Heart right ventricle (tissue), 16 donors: ENCODE results near the gene CDH12. TPM values are rescaled to one million over a fixed set of nuclear protein-coding genes. Genes with fewer than 3 reads are reported as not detected.
"Not testable (repeated sequence)": the region's sequence is repeated elsewhere in the genome, so short reads cannot be mapped to it uniquely, and the experiment has no call there.

Experiments used
- ATAC-seq, 8 donors: fragments of 200-7000 bp; cut with Tn5 transposase; one replicate each; pipeline ENCODE4 v1.9.1; 2020; ENCODE audit warnings: mild to moderate bottlenecking in 8 of 8, moderate library complexity in 8 of 8, moderate number of reproducible peaks in 1 of 8
- DNase-seq, 2 donors: peaks; one replicate each; pipeline ENCODE4 v3.0.0-alpha.2; 2020
- H3K27ac ChIP-seq, 10 donors: fragments of 200-600 bp; sonication (generic) in 2 of 10; one replicate each; pipeline versions ENCODE4 v1.5.0 to v1.8.0; 2020 to 2022; ENCODE audit warnings: mild to moderate bottlenecking in 3 of 10
- H3K27me3 ChIP-seq, 7 donors: fragments of 200-600 bp; one replicate each; pipeline ENCODE4 v1.8.0; 2021 to 2022; ENCODE audit warnings: mild to moderate bottlenecking in 2 of 7
- H3K36me3 ChIP-seq, 9 donors: fragments of 200-600 bp; sonication (generic) in 1 of 9; one replicate each; pipeline versions ENCODE4 v1.5.0 to v1.8.0; 2020 to 2022; ENCODE audit warnings: mild to moderate bottlenecking in 2 of 9
- H3K4me1 ChIP-seq, 9 donors: fragments of 200-600 bp; sonication (generic) in 1 of 9; one replicate each; pipeline versions ENCODE4 v1.5.0 to v1.8.0; 2020 to 2022; ENCODE audit warnings: mild to moderate bottlenecking in 4 of 9
- H3K4me3 ChIP-seq, 10 donors: fragments of 200-600 bp; sonication (generic) in 2 of 10; one replicate each; pipeline versions ENCODE4 v1.5.0 to v1.8.0; 2020 to 2022; ENCODE audit warnings: mild to moderate bottlenecking in 7 of 10, moderate library complexity in 2 of 10
- H3K9me3 ChIP-seq, 11 donors: fragments of 200-600 bp in 10 of 11; sonication (generic) in 2 of 11; one replicate each; pipeline versions ENCODE4 v1.5.0 to v1.8.0; 2013 to 2022; ENCODE audit warnings: mild to moderate bottlenecking in 2 of 11, control low read depth in 1 of 11, moderate library complexity in 1 of 11
- CTCF ChIP-seq, 9 donors: fragments of 200-600 bp; sonication (generic) in 2 of 9; IDR thresholded peaks; one replicate each; pipeline versions ENCODE4 v1.5.0 to v1.8.0; 2021 to 2022; ENCODE audit warnings: antibody characterized with exemption in 9 of 9, mild to moderate bottlenecking in 5 of 9, moderate library complexity in 1 of 9
- WGBS, 2 donors: extraction: QIAGEN DNeasy Blood & Tissue Kit; methylation state at CpG; one replicate each; pipeline ENCODE4 v1.1.7; 2013; ENCODE audit warnings: inconsistent platforms in 1 of 2; 5-methylcytosine and 5-hydroxymethylcytosine counted together
- intact Hi-C, 10 donors: fragments of 100-400 bp; cut with DNase I; formaldehyde crosslinking; loops; one replicate each; pipeline versions ENCODE4 v1.11.1 to v1.14.2; 2022
- polyA plus RNA-seq, 2 donors: library from polyadenylated mRNA; stranded (reverse); fragments of 200-250 nt; gene quantifications; one replicate each; pipeline ENCODE4 v1.2.3, GENCODE V29; 2013
- total RNA-seq, 10 donors: library from RNA; stranded (reverse); fragmentation: NEBNext Ultra II Directional in 3 of 10; extraction: Animal tissue kit (Norgen Biotek cat#: 25700) in 3 of 10; gene quantifications; one replicate each; pipeline versions ENCODE4 v1.2.1 to v1.2.4, GENCODE V29; 2021 to 2023
- donor health status: Arrhythmogenic right ventricular cardiomyopathy.
- donor health status: ischemic (EF 13 %, LVEDD 7.1; RV severe dilation, severe dysfunction).
- donor health status: healthy with polysubstance abuse.
- donor health status: DM: no; HTN: yes; CAD: no.
- donor health status: DM: no; HTN: no; CAD: no.
- donor health status: ischemic (EF 25% LVEDD 6.9; RV normal size, moderate dysfunction).
- donor health status: ischemic (EF 25% LVEDD 5.7; RV mildly dilated, moderate dysfunction).
- donor health status: healthy.
- donor health status: DM: yes; HTN: yes; CAD: no.
- donor health status: Ischemic cardiomyopathy.
- donor health status: ischemic (EF 35%, LVEDD 5.7; RV mildly dilated, moderate dysfunction).
- donor health status: nonischemic (EF 11% LVEDD 7.7; RV severe dilation, severe dysfunction).
- donor health status: DM: yes; HTN: yes; CAD: no.
- donor health status: PGD.
- donor health status: ischemic (EF 29% LVEDD 5.4; RV normal size, mild dysfunction).
- donor health status: nonischemic (EF 23%, LVEDD 6.1; RV moderate dilation, normal function).

The CDH12 gene
- total and polyA plus RNA-seq, 12 donors: not detected

GRCh38 chr5:22295832-22296231 lies 557.3 kb downstream of the CDH12 start:
- Histone ChIP-seq H3K27ac (no peak overlapping the region), H3K36me3 (no peaks in the 10 kb centered on the region), H3K9me3 (peaks cover 0 to 43% (median 28%) of the 10 kb centered on the region in 11 donors), H3K4me1 (no peaks in the 10 kb centered on the region), H3K27me3 (no peaks in the 10 kb centered on the region), H3K4me3 (no peak overlapping the region)
- intact Hi-C loops: no loop called here
- DNase-seq (no peak), ATAC-seq (no peak)
- TF ChIP-seq CTCF (IDR thresholded peaks at IDR 0.05): no peak
- WGBS, 2 donors: 72 to 75% methylated on average over 1 of the region's 1 CpG

GRCh38 chr5:22293147-22293546 lies 560.0 kb downstream of the CDH12 start:
- intact Hi-C loops: no loop called here
- peaks cover 0 to 59% (median 28%) of the 10 kb centered on the region in 11 donors for H3K9me3 ChIP-seq
- H3K27me3 ChIP-seq: no peaks in the 10 kb centered on the region
- no peak overlapping the region for H3K4me3 ChIP-seq
- no peak for ATAC-seq
- no peak for DNase-seq
- no peaks in the 10 kb centered on the region for H3K36me3 ChIP-seq
- WGBS, 2 donors: 88 to 91% methylated on average over 3 of the region's 3 CpGs
- no peak overlapping the region for H3K27ac ChIP-seq
- TF ChIP-seq CTCF (IDR thresholded peaks at IDR 0.05): no peak
- H3K4me1 ChIP-seq: no peaks in the 10 kb centered on the region

GRCh38 chr5:22278164-22278563 lies 575.0 kb downstream of the CDH12 start:
- ATAC-seq (no peak), DNase-seq (no peak)
- no peaks in the 10 kb centered on the region for H3K4me1 ChIP-seq
- TF ChIP-seq CTCF (IDR thresholded peaks at IDR 0.05): no peak
- no peak overlapping the region for H3K27ac ChIP-seq
- no peaks in the 10 kb centered on the region for H3K27me3 ChIP-seq
- 56 to 70% methylated on average over 1 of the region's 1 CpG for whole genome bisulfite sequencing, 2 donors
- intact Hi-C loops: no loop called here
- H3K9me3 ChIP-seq: peaks cover 0 to 58% (median 7%) of the 10 kb centered on the region in 11 donors
- H3K36me3 ChIP-seq: no peaks in the 10 kb centered on the region
- H3K4me3 ChIP-seq: no peak overlapping the region

- Histone ChIP-seq H3K27me3 (no peaks in the 10 kb centered on the region), H3K27ac (no peak overlapping the region), H3K36me3 (no peaks in the 10 kb centered on the region), H3K9me3 (peaks cover 0 to 56% (median 7%) of the 10 kb centered on the region in 11 donors), H3K4me1 (no peaks in the 10 kb centered on the region), H3K4me3 (no peak overlapping the region)
- ATAC-seq (no peak), DNase-seq (no peak)
- TF ChIP-seq CTCF (IDR thresholded peaks at IDR 0.05): no peak
- intact Hi-C loops: no loop called here
- 36 to 42% methylated on average over 4 of the region's 4 CpGs for WGBS, 2 donors
These were observed 576.1 kb downstream of the CDH12 start for GRCh38 chr5:22277006-22277405.

- H3K4me3 ChIP-seq, intact Hi-C loops, H3K36me3 ChIP-seq, DNase-seq, H3K4me1 ChIP-seq, H3K27me3 ChIP-seq, H3K27ac ChIP-seq, ATAC-seq: not testable (repeated sequence)
- WGBS, 2 donors: 87 to 91% methylated on average over 7 of the region's 7 CpGs
- peaks cover 0 to 10% (median 0%) of the 10 kb centered on the region in 11 donors for H3K9me3 ChIP-seq
These were observed 587.3 kb downstream of the CDH12 start for GRCh38 chr5:22265855-22266254.
